GM21515 (cell line): ENCODE measurements around the gene TUBGCP6.

Experiments
- ATAC-seq: cut with Tn5 transposase; IDR thresholded peaks from one replicate; pipeline ENCODE4 v1.9.1; 2021; ENCODE audit not compliant: unreplicated experiment

Gene TUBGCP6

DNA sequence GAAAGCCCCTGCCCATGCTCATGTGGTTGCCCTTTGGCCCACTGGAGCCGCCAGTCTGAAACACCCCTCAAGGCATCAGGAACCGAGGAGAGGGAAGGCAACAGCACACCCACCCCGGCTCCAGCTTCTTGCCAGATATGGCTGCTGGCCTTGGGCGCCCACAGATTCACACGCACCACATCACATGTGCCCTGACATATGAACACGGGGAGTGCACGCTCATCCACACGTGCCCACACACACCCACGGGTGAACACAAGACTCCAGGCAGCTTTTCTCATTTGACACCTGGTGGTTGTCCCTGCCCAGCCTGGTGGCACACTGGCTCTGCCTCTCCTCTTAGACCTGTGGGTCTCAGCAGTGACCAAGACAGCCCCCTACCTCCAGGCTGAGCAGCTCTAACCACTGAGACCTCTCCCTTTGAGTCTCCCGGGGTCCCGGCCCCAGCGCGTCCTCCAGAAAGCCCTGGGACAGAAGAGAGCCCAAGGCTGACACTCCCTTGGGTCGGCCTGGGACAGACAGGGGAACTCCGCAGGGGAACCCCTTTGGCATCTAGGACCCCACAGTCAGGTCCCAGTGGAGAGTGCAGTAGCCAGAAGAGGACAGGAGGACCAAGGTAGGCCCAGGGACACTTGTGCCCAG is 19.4 kb upstream of the TUBGCP6 start:
- no peak for ATAC-seq

- ATAC-seq: no peak
Observed at GRCh38 chr22:50262973-50263617, 18.3 kb upstream of the TUBGCP6 start.

DNA sequence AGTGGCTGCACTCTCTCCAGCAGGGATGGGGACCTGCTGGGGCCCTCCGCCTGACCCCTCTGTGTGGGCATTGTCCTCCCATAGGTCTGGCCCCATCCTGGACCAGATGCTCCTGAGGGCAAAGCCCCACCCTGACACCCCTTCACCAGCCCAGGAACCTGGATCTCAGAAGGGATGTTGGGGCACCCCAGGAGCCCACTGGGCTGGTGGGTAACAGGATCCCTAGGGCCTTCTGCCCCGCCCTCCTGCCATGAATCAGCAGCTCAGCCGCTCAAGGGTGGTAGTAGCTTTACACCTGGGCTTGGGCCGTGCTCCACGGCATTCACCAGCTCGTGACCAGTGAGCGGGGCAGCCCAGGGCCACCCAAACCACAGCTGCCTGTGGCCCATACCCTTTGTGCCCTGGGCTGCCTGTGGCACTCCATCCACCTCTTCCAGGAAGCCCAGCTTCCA is 17.7 kb upstream of the TUBGCP6 start:
- ATAC-seq: no peak

GRCh38 chr22:50261615-50262459 is 17.0 kb upstream of the TUBGCP6 start, which contains the start of gene MAPK12:
MAPK12 (minus strand) TSS chr22:50261683; CDS start chr22:50261509, 174 bp downstream.
- ATAC-seq: no peak

- no peak for ATAC-seq
Observed at GRCh38 chr22:50260801-50261614, 16.2 kb upstream of the TUBGCP6 start.

DNA sequence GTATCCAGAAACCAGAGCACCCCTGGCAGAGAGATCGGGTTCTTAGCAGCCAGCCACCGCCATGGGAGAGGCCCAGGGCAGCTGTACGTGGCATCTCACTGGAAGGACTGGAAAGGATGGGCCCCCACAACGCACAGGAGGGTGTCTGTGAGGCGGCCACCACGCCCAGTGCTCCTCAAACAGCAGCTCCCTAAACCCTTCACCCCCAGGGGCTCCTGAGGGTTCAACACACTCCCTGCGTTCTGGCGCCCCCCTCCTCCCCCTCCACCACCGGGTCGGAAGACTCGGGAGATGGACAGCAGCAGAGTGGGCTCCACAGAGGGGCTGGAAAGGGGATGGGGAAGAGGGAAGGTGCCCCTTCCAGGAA is 15.6 kb upstream of the TUBGCP6 start:
- no peak for ATAC-seq

GRCh38 chr22:50259302-50259701 is 14.5 kb upstream of the TUBGCP6 start:
- ATAC-seq: no peak

- no peak for ATAC-seq
Observed at GRCh38 chr22:50258361-50259292, 13.8 kb upstream of the TUBGCP6 start.

DNA sequence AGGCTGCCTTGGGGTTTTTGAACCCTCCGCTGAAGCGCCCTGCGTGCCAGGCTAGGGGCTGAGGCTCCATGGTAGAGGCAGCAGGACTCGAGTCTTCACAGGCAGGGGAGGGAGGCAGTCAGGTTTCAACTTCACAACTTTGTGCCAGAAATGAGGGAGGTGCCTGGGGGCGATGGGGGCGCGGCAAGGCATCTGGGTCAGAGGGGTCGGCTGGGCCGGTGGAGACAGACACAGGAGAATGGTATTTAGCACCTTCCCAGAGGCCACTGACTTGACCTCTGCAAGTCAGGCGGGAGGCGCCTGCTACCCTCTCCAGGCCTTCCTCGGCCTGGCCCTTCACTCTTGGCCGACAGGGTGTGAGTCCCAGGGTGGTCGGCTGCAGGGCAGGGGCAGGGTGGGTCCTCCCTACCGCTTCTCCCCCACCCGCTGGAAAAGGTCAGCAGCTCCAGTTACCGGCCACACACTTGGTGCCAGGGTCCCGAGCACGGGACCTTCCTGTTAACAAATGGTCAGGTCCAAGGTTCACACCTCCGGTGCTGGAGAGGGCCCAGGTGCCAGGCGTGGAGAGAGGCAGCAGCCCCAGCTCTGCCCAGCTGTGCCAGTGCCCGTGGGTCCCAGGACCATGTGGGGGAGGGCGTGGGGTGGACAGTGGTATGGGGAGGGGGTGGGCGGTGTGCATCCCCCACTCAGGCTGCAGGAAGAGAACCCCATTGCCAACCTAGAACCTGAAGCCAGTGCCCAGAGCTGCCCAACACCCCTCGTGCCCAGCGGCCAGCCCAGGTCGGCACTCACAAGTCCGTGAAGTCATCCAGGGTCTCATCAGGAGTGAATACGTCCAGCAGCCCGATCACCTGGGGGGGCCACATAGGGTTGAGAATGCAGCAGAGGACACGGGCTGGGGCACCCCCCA is 12.9 kb upstream of the TUBGCP6 start:
- no peak for ATAC-seq

GRCh38 chr22:50257041-50257440 is 12.2 kb upstream of the TUBGCP6 start:
- ATAC-seq: no peak

- no peak for ATAC-seq
Observed at GRCh38 chr22:50256258-50256862, 11.5 kb upstream of the TUBGCP6 start.

DNA sequence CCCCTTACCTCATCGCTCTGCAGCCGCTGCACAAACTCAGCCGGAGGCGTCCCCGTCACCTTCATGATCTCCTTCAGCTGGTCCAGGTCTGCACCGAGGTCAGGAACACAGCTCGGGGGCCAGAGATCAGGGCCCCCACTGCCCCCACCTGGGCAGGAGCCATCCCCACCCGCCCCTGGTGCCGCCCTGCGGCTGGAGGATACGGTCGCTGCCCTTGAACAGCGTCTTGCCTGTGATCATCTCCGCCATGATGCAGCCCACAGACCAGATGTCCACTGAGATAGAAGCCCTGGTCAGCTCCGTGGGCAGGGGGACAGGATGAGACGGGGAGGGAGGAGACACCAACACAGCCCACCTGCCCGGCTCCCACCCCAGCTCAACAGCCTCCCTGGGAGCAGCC is 10.8 kb upstream of the TUBGCP6 start:
- ATAC-seq: no peak

DNA sequence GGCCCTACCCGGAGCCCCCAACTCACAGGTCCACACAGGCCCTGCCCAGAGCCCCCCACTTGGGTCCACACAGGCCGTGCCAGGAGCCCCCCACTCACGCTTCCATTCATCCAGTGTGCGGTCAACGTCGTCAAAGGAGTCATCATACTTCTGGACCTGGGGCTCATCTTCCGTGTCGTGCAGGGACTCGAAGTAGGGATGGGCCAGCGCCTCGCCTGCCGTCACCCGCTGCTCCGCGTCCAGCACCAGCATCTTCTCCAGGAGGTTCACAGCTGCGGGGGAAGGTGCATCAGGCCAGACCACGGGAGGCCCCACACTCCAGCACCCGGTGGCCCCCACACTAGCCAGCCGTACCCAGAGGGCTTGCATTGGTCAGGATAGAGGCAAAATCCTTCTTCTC is 10.3 kb upstream of the TUBGCP6 start:
- ATAC-seq: no peak

DNA sequence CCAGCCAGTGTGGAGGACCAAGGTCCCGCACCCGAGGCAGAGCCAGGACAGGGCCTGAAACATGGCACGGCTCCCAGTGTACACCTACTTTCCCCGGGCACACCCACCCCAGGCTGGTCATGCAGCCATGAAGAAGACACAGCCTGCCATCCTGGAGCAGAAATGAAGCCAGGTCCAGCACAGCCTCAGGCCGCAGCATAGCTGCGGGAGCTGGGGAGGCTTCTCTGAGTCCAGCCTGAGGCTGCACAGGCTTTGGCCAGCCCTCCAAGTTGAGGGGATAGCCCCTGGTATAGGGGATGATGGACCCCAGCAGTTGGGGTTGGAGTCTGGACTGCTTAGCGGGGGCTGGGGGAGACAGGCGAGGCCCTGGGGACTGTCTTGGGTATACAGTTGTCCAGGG is 9.1 kb upstream of the TUBGCP6 start:
- ATAC-seq: no peak

DNA sequence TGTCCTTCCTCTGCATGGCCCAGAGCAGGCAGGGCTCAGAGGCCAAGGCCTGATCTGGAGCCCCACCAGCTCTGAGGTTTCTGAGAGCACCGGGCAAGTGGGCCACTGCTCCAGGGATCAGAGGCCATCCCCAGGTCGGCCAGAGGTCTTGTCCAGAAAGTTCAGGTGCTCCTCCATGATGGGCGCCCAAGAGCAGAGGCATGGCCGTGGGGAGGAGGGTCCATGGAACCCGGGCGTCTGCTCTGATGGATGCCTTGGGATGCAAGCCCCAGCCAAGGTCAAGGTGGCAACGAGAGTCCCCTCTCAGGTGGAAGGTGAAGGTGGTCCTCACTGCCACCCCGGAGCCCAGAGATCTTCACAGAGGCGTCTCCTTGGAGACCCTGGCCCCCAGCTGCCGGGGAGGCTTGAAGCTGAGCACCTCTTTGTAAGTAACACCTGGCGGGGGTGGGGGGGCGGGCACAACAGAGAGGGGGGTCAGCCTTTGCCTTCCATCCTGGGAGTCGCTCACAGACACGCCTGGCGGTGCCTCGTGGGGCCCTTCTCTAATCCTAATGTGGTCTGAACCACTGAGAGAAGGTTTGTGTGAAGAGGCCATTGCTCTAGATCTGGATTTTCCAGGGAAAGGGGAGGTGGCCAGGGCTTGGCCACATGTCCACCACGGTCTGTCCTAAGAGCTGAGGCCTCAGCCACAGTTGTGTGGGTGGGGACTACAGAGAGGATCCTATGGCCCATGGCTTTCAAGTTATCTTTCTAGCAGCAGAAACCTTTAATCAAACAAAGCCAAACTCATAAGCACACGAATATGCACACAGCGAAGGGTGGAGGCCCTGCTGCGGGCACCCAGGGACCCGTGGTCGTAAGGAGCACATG is 8.5 kb upstream of the TUBGCP6 start:
- ATAC-seq: no peak

DNA sequence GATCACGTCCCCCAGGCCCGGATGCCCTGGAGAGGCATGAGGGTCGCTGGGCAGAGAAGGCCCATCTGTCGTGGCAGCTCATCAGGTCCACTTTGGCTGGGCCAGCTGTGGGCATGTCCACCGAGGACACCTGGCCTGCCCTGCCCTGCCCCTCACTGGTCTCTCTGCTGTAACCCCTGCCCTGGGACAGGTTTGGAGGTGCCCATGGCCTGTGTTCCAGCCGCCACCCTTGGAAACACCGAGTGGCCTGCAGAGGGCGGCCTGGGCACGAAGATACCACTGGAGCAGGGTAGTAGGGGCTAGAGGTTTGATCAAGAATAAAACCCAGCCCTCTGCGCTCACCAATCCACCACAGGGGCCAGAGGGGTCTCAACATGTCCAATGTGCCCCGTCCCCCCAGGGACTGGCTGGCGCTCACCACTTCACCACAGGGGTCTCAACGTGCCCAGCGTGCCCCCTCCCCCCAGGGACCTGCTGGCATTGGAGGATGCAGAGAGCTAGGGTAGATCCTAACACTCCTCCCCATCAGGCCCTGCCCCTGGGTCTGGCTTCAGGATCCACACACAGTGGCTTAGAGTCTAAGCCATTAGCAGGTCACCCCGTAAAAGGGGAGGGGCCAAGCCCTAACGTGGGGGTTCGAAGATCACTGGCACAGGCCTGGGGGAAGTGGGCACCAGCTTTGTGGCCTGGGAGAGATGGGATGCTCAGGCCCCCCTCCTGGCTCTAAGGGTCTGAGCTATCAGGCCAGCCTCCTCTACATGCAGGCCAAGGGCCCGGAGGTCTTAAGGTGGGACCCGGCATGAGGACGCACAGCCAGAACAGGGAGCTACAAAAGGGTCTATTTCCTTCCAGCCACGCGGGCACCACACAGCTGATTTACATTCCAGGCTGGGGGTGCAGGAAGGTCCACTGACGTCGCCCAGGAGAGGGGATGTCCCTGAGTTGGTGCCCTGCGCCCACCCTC is 7.5 kb upstream of the TUBGCP6 start:
- no peak for ATAC-seq
